HepG2 (cell line): ENCODE results near the gene MACROD2. TPM values are rescaled to one million over a fixed set of nuclear protein-coding genes. Genes with fewer than 3 reads are reported as not detected.

Experiments
- ATAC-seq: fragments of 200-7000 bp; cut with Tn5 transposase; 3 replicates; pipeline ENCODE4 v1.9.1; 2020; ENCODE audit warnings: mild to moderate bottlenecking, moderate library complexity
- BruUV-seq: library from RNA; stranded (reverse); fragments of 400-500 nt; replicated peaks from 2 replicates; lab custom pipeline; 2021; lab: Mats Ljungman, UMichigan
- CTCF ChIA-PET: fragments of 300-600 bp; formaldehyde crosslinking; extraction: SDS; loops from one replicate; lab custom pipeline; 2021; ENCODE audit warnings: low total read pairs, inconsistent platforms, low intra/inter-chr PET ratio; lab: Yijun Ruan, JAX
- POLR2A ChIA-PET: fragments of 350-600 bp; sonication (Branson Sonifier 250); formaldehyde crosslinking; loops from one replicate; lab custom pipeline; 2020; ENCODE audit warnings: antibody characterized with exemption, inconsistent platforms; lab: Yijun Ruan, JAX
- DNase-seq: peaks from one replicate; pipeline ENCODE4 v3.0.0-alpha.2; 2015; ENCODE audit warnings: low spot score
- FAIRE-seq: peaks from 3 replicates; lab custom pipeline; 2011; peaks lifted over from hg19 to GRCh38; lab: Jason Lieb, UNC
- H2AFZ ChIP-seq: one replicate; pipeline ENCODE4 v1.6.1; 2011; ENCODE audit warnings: low read length, inconsistent platforms
- H3K27ac ChIP-seq: fragments of 300-600 bp; 3 replicates; pipeline ENCODE4 v1.8.0; 2011; ENCODE audit warnings: mixed run types, mild to moderate bottlenecking, mixed read lengths, low read length, inconsistent platforms; ENCODE audit not compliant: insufficient read depth; ENCODE audit errors: extremely low read length
- H3K27me3 ChIP-seq, 2 experiments: fragments of 200-600 bp in 1 of 2; 2 replicates in 1 of 2; 3 replicates in 1 of 2; pipeline versions ENCODE4 v1.6.0 to v1.8.0; 2011; ENCODE audit warnings: low read length in 2 of 2, mild to moderate bottlenecking in 2 of 2, moderate library complexity in 2 of 2, inconsistent platforms in 1 of 2; ENCODE audit not compliant: insufficient read depth in 2 of 2, control insufficient read depth in 1 of 2
- H3K36me3 ChIP-seq, 2 experiments: fragments of 200-600 bp in 1 of 2; replicated peaks in 1 of 2; 2 replicates in 1 of 2; 3 replicates in 1 of 2; pipeline versions ENCODE4 v1.5.1 to v1.8.0; 2011; ENCODE audit warnings: low read length in 2 of 2, inconsistent platforms in 1 of 2; ENCODE audit not compliant: insufficient read depth in 2 of 2, control insufficient read depth in 1 of 2
- H3K4me1 ChIP-seq: 2 replicates; pipeline ENCODE4 v1.5.1; 2012; ENCODE audit warnings: low read length, inconsistent platforms; ENCODE audit not compliant: insufficient read depth
- H3K4me2 ChIP-seq: 2 replicates; pipeline ENCODE4 v1.6.0; 2011; ENCODE audit warnings: low read depth, low read length, inconsistent platforms
- H3K4me3 ChIP-seq, 3 experiments: fragments of 200-600 bp in 1 of 3; sonication (generic), shearing (Covaris generic) in 1 of 3; replicated peaks in 1 of 3; 2 replicates each; pipeline ENCODE4 v1.5.1; 2011 to 2016; ENCODE audit warnings: low read length in 3 of 3, inconsistent platforms in 2 of 3, low read depth in 2 of 3, mild to moderate bottlenecking in 2 of 3, control low read depth in 1 of 3, mixed read lengths in 1 of 3; ENCODE audit not compliant: insufficient read depth in 1 of 3
- H3K79me2 ChIP-seq: one replicate; pipeline ENCODE4 v1.6.1; 2011; ENCODE audit warnings: low read length, inconsistent platforms; ENCODE audit not compliant: insufficient read depth
- H3K9ac ChIP-seq: 2 replicates; pipeline ENCODE4 v1.6.0; 2011; ENCODE audit warnings: mild to moderate bottlenecking, low read depth, low read length, inconsistent platforms; ENCODE audit not compliant: insufficient read depth
- H3K9me3 ChIP-seq: 2 replicates; pipeline ENCODE4 v1.5.1; 2012; ENCODE audit warnings: mild to moderate bottlenecking, low read length
- H4K20me1 ChIP-seq: 2 replicates; pipeline ENCODE4 v1.6.0; 2011; ENCODE audit warnings: inconsistent platforms, mild to moderate bottlenecking, low read length, moderate library complexity; ENCODE audit not compliant: insufficient read depth
- AHDC1 ChIP-seq: sonication (generic); formaldehyde crosslinking; IDR thresholded peaks from 2 replicates; pipeline ENCODE4 v1.5.1; 2020; ENCODE audit warnings: mild to moderate bottlenecking, missing genetic modification reagents, borderline replicate concordance
- BRCA1 ChIP-seq: sonication (generic); formaldehyde crosslinking; IDR thresholded peaks from 2 replicates; pipeline ENCODE4 v1.4.0; 2020; ENCODE audit warnings: missing genetic modification reagents
- HES4 ChIP-seq: sonication (generic); formaldehyde crosslinking; IDR thresholded peaks from 2 replicates; pipeline ENCODE4 v1.9.0; 2021; ENCODE audit warnings: mild to moderate bottlenecking, missing genetic modification reagents, borderline replicate concordance
- KMT2B ChIP-seq: IDR thresholded peaks from 2 replicates; pipeline ENCODE4 v1.6.1; 2016; ENCODE audit warnings: missing genetic modification reagents, missing compliant biosample characterization
- NFKB2 ChIP-seq: sonication (generic); formaldehyde crosslinking; IDR thresholded peaks from 2 replicates; pipeline ENCODE4 v1.4.0; 2020; ENCODE audit warnings: missing genetic modification reagents, borderline replicate concordance
- PHF20 ChIP-seq: sonication (generic); formaldehyde crosslinking; IDR thresholded peaks from 2 replicates; pipeline ENCODE4 v1.5.0; 2020; ENCODE audit warnings: mild to moderate bottlenecking, missing genetic modification reagents
- SIN3B ChIP-seq: fragments of 150-350 bp; IDR thresholded peaks from 2 replicates; pipeline ENCODE4 v1.6.1; 2014; ENCODE audit warnings: low read length
- TCF7L2 ChIP-seq: IDR thresholded peaks from 2 replicates; pipeline ENCODE4 v1.6.1; 2011; ENCODE audit warnings: mild to moderate bottlenecking, low read depth, low read length, moderate library complexity
- ZBED4 ChIP-seq: sonication (generic); formaldehyde crosslinking; IDR thresholded peaks from 2 replicates; pipeline ENCODE4 v1.4.0; 2020; ENCODE audit warnings: missing genetic modification reagents, borderline replicate concordance
- ZNF432 ChIP-seq: sonication (generic); formaldehyde crosslinking; IDR thresholded peaks from 2 replicates; pipeline ENCODE4 v1.5.0; 2020; ENCODE audit warnings: missing genetic modification reagents, mild to moderate bottlenecking, borderline replicate concordance
- ZNF576 ChIP-seq: sonication (generic); formaldehyde crosslinking; IDR thresholded peaks from 2 replicates; pipeline ENCODE4 v1.4.0; 2020; ENCODE audit warnings: mild to moderate bottlenecking, missing genetic modification reagents
- ZNF619 ChIP-seq: sonication (generic); formaldehyde crosslinking; IDR thresholded peaks from 2 replicates; pipeline ENCODE4 v1.4.0; 2020; ENCODE audit warnings: mild to moderate bottlenecking, missing genetic modification reagents
- ZNF660 ChIP-seq: sonication (generic); formaldehyde crosslinking; IDR thresholded peaks from 2 replicates; pipeline ENCODE4 v1.5.1; 2020; ENCODE audit warnings: mild to moderate bottlenecking, low read depth, missing genetic modification reagents, borderline replicate concordance
- WGBS: methylation state at CpG from one replicate; pipeline ENCODE4 v1.1.6; 2017; ENCODE audit warnings: low lambda C conversion rate; 5-methylcytosine and 5-hydroxymethylcytosine counted together
- in situ Hi-C: cut with HindIII; loops from 2 replicates; pipeline ENCODE4 v1.10.0; 2017; ENCODE audit warnings: low pct_unique_long_range_greater_than_20kb; ENCODE audit not compliant: extremely low pct_ligation_motif_present
- intact Hi-C: fragments of 100-400 bp; cut with micrococcal nuclease; formaldehyde crosslinking; loops from one replicate; pipeline ENCODE4 v1.10.0; 2022; ENCODE audit not compliant: unreplicated experiment
- polyA plus RNA-seq, 8 experiments: library from polyadenylated mRNA; depleted of rRNA in 3 of 8; stranded (reverse) in 7 of 8; unstranded in 1 of 8; fragments of >200 nt; fragmentation: Illumina TruSeq in 4 of 8; extraction: Trizol in 4 of 8; gene quantifications; 2 replicates each; pipeline versions ENCODE4 v1.2.1 to v1.2.3, GENCODE V29; 2011 to 2016; ENCODE audit warnings: low read depth in 4 of 8, missing spikeins in 1 of 8, mixed read lengths in 1 of 8; ENCODE audit not compliant: insufficient read depth in 1 of 8
- total RNA-seq, 5 experiments: library from RNA; depleted of rRNA; stranded (reverse); fragments of >200 nt; fragmentation: Illumina TruSeq; extraction: Trizol; gene quantifications; 2 replicates each; pipeline ENCODE4 v1.2.3, GENCODE V29; 2016; ENCODE audit warnings: low read depth in 1 of 5

Gene MACROD2
- total and polyA plus RNA-seq, 2 of the 13 experiments (the other 11 are each of a cell fraction or from before 2014, with no cell fraction given): 0.13 to 0.51 TPM

- TF ChIP-seq AHDC1 (no peak), TCF7L2 (no peak)
Measured at GRCh38 chr20:15222502-15223330, 1227.4 kb downstream of the MACROD2 start (continued).

- no peak overlapping the region for H2AFZ ChIP-seq
- BruUV-seq: no TSS peak
- in situ Hi-C loops (no loop called here), intact Hi-C loops (no loop called here)
- no peaks in the 10 kb centered on the region for H3K79me2 ChIP-seq
- POLR2A ChIA-PET: no interaction called here
- no peak overlapping the region for H3K4me3 ChIP-seq
- no peaks in the 10 kb centered on the region for H3K27me3 ChIP-seq
- no peaks in the 10 kb centered on the region for H4K20me1 ChIP-seq
- DNase-seq (no peak), ATAC-seq (no peak), FAIRE-seq (no peak)
- 30% methylated on average over 2 of the region's 2 CpGs for WGBS
- no peak overlapping the region for H3K4me2 ChIP-seq
- CTCF ChIA-PET: no interaction called here
- H3K4me1 ChIP-seq: peaks cover 9% of the 10 kb centered on the region; the same call in 1 of the 2 replicates
- H3K9me3 ChIP-seq: 0 out of 2 replicates have a peak, but pooled peaks cover 9% of the 10 kb centered on the region
- H3K27ac ChIP-seq: no peak overlapping the region
- H3K9ac ChIP-seq: no peak overlapping the region
- no peaks in the 10 kb centered on the region; a peak in 1 of 5 replicates for H3K36me3 ChIP-seq
- no peak for TF ChIP-seq ZNF432
- TF ChIP-seq ZNF576 (CRISPR knock-in tag): no peak
- no peak for TF ChIP-seq HES4
- no peak for TF ChIP-seq ZBED4 (CRISPR knock-in tag)
- no peak for TF ChIP-seq ZNF619 (CRISPR knock-in tag)
- TF ChIP-seq ZNF660: no peak
- no peak for TF ChIP-seq PHF20 (CRISPR knock-in tag)
- no peak for TF ChIP-seq BRCA1
- no peak for TF ChIP-seq SIN3B
- TF ChIP-seq KMT2B: no peak
- no peak for TF ChIP-seq NFKB2 (CRISPR knock-in tag)
Measured at GRCh38 chr20:15224199-15224598, 1228.9 kb downstream of the MACROD2 start.
